IMR-90 (cell line): ENCODE results near the gene KCNJ6. TPM values are rescaled to one million over a fixed set of nuclear protein-coding genes. Genes with fewer than 3 reads are reported as not detected.

Experiments
- ATAC-seq: fragments of 200-7000 bp; cut with Tn5 transposase; 2 replicates; pipeline ENCODE4 v1.9.1; 2020; ENCODE audit warnings: low read depth, mild to moderate bottlenecking, moderate library complexity
- BruUV-seq: library from RNA; stranded (reverse); fragments of 400-500 nt; replicated peaks from 2 replicates; lab custom pipeline; 2021; lab: Mats Ljungman, UMichigan
- CTCF ChIA-PET: fragments of 300-600 bp; formaldehyde crosslinking; extraction: SDS; loops from one replicate; lab custom pipeline; 2021; ENCODE audit warnings: antibody characterized with exemption; lab: Yijun Ruan, JAX
- POLR2A ChIA-PET: fragments of 300-600 bp; sonication (Branson Sonifier 250); formaldehyde crosslinking; loops from one replicate; lab custom pipeline; 2022; ENCODE audit warnings: antibody characterized with exemption; ENCODE audit not compliant: unreplicated experiment; lab: Charles Lee
- DNase-seq: peaks from one replicate; pipeline ENCODE4 v3.0.0; 2013
- H2AFZ ChIP-seq: replicated peaks from 2 replicates; pipeline ENCODE3; 2013; ENCODE audit warnings: low read length, mild to moderate bottlenecking; ENCODE audit not compliant: poor library complexity
- H2AK5ac ChIP-seq: 2 replicates; pipeline ENCODE4 v1.6.1; 2013; ENCODE audit warnings: low read depth, low read length, inconsistent platforms
- H2AK9ac ChIP-seq: replicated peaks from 2 replicates; pipeline ENCODE3; 2013; ENCODE audit warnings: mild to moderate bottlenecking, low read depth, low read length, moderate library complexity; ENCODE audit not compliant: poor library complexity
- H2BK120ac ChIP-seq: 2 replicates; pipeline ENCODE4 v1.6.1; 2013; ENCODE audit warnings: low read depth, low read length, inconsistent platforms
- H2BK15ac ChIP-seq: 3 replicates; pipeline ENCODE4 v1.6.1; 2013; ENCODE audit warnings: low read depth, low read length, inconsistent platforms
- H2BK20ac ChIP-seq: 2 replicates; pipeline ENCODE4 v1.6.1; 2013; ENCODE audit warnings: low read depth, mild to moderate bottlenecking, inconsistent platforms, low read length, moderate library complexity
- H2BK5ac ChIP-seq: 2 replicates; pipeline ENCODE4 v1.6.1; 2013; ENCODE audit warnings: mild to moderate bottlenecking, low read depth, low read length, inconsistent platforms; ENCODE audit not compliant: poor library complexity, severe bottlenecking
- H3K14ac ChIP-seq: replicated peaks from 2 replicates; pipeline ENCODE4 v1.6.1; 2013; ENCODE audit warnings: low read depth, low read length, inconsistent platforms
- H3K18ac ChIP-seq: 2 replicates; pipeline ENCODE4 v1.6.1; 2013; ENCODE audit warnings: low read depth, low read length, control low read depth
- H3K23ac ChIP-seq: 2 replicates; pipeline ENCODE4 v1.6.1; 2013; ENCODE audit warnings: low read depth, low read length, inconsistent platforms
- H3K27ac ChIP-seq: 2 replicates; pipeline ENCODE4 v1.5.1; 2013; ENCODE audit warnings: mild to moderate bottlenecking, control low read depth, low read length; ENCODE audit not compliant: insufficient read depth
- H3K27me3 ChIP-seq: 2 replicates; pipeline ENCODE4 v1.6.1; 2013; ENCODE audit warnings: low read length; ENCODE audit not compliant: control insufficient read depth, insufficient read depth
- H3K36me3 ChIP-seq: 2 replicates; pipeline ENCODE4 v1.6.1; 2013; ENCODE audit warnings: low read length, mixed read lengths; ENCODE audit not compliant: control insufficient read depth, insufficient read depth
- H3K4ac ChIP-seq: 2 replicates; pipeline ENCODE4 v1.6.1; 2013; ENCODE audit warnings: low read depth, low read length, inconsistent platforms
- H3K4me1 ChIP-seq: 2 replicates; pipeline ENCODE4 v1.6.1; 2013; ENCODE audit warnings: low read length, mixed read lengths; ENCODE audit not compliant: control insufficient read depth, insufficient read depth
- H3K4me2 ChIP-seq: 2 replicates; pipeline ENCODE4 v1.6.1; 2013; ENCODE audit warnings: low read depth, mild to moderate bottlenecking, control low read depth, low read length, moderate library complexity
- H3K4me3 ChIP-seq: 2 replicates; pipeline ENCODE4 v1.5.1; 2013; ENCODE audit warnings: low read depth, mild to moderate bottlenecking, control low read depth, low read length, moderate library complexity; ENCODE audit not compliant: insufficient read depth
- H3K56ac ChIP-seq: 2 replicates; pipeline ENCODE4 v1.6.1; 2013; ENCODE audit warnings: low read length, inconsistent platforms; ENCODE audit not compliant: insufficient read depth; ENCODE audit errors: extremely low read depth
- H3K79me1 ChIP-seq, 2 experiments: 2 replicates each; pipeline ENCODE4 v1.6.1; 2013; ENCODE audit warnings: low read length in 2 of 2, inconsistent platforms in 1 of 2, low read depth in 1 of 2
- H3K9ac ChIP-seq: 2 replicates; pipeline ENCODE4 v1.6.1; 2013; ENCODE audit warnings: low read depth, low read length, control low read depth
- H3K9me1 ChIP-seq: 2 replicates; pipeline ENCODE4 v1.6.1; 2013; ENCODE audit warnings: low read length, inconsistent platforms; ENCODE audit not compliant: insufficient read depth
- H3K9me3 ChIP-seq: 2 replicates; pipeline ENCODE4 v1.6.1; 2013; ENCODE audit warnings: low read length; ENCODE audit not compliant: control insufficient read depth, insufficient read depth
- H4K20me1 ChIP-seq: 2 replicates; pipeline ENCODE4 v1.6.1; 2013; ENCODE audit warnings: low read length, inconsistent platforms; ENCODE audit not compliant: insufficient read depth
- H4K5ac ChIP-seq: 2 replicates; pipeline ENCODE4 v1.6.1; 2013; ENCODE audit warnings: mild to moderate bottlenecking, low read depth, low read length, control low read depth
- H4K8ac ChIP-seq, 2 experiments: 2 replicates each; pipeline ENCODE4 v1.6.1; 2013; ENCODE audit warnings: low read depth in 2 of 2, low read length in 2 of 2, control low read depth in 1 of 2, inconsistent platforms in 1 of 2
- H4K91ac ChIP-seq: 2 replicates; pipeline ENCODE4 v1.6.1; 2013; ENCODE audit warnings: low read depth, low read length, inconsistent platforms; ENCODE audit not compliant: insufficient read depth
- BHLHE40 ChIP-seq: fragments of 150-350 bp; IDR thresholded peaks from 2 replicates; pipeline ENCODE4 v1.6.1; 2016; ENCODE audit warnings: mild to moderate bottlenecking, low read depth, low read length
- FOS ChIP-seq: fragments of 150-350 bp; IDR thresholded peaks from 2 replicates; pipeline ENCODE4 v1.6.1; 2016; ENCODE audit warnings: low read depth, low read length
- MXI1 ChIP-seq: IDR thresholded peaks from 2 replicates; pipeline ENCODE4 v1.6.1; 2012; ENCODE audit warnings: low read depth, mild to moderate bottlenecking, low read length, moderate library complexity, borderline replicate concordance
- NFE2L2 ChIP-seq: fragments of 150-350 bp; IDR thresholded peaks from 2 replicates; pipeline ENCODE4 v1.6.1; 2016; ENCODE audit warnings: low read depth, mild to moderate bottlenecking, low read length
- POLR2A ChIP-seq: IDR thresholded peaks from 2 replicates; pipeline ENCODE4 v1.6.1; 2012; ENCODE audit warnings: mild to moderate bottlenecking, low read depth, low read length
- RFX5 ChIP-seq: IDR thresholded peaks from 2 replicates; pipeline ENCODE4 v1.8.0; 2012; ENCODE audit warnings: low read depth, mild to moderate bottlenecking, low read length, moderate library complexity
- WGBS, 2 experiments: methylation state at CpG; one replicate each; pipeline versions ENCODE4 v1.1.5 to v1.1.7; 2013; ENCODE audit warnings: missing lambda C conversion rate in 2 of 2; ENCODE audit not compliant: insufficient read length in 1 of 2; ENCODE audit errors: extremely low coverage in 2 of 2; 5-methylcytosine and 5-hydroxymethylcytosine counted together
- dilution Hi-C: fragments of 300-500 bp; cut with HindIII; formaldehyde crosslinking; loops from one replicate; pipeline ENCODE4 v1.14.3; 2018; ENCODE audit warnings: low sequenced_read_pairs; ENCODE audit not compliant: unreplicated experiment
- in situ Hi-C: fragments of 300-500 bp; cut with MboI; formaldehyde crosslinking; loops from 3 replicates; pipeline ENCODE4 v1.14.3; 2019; ENCODE audit warnings: low sequenced_read_pairs, inconsistent platforms, mixed read lengths
- intact Hi-C: fragments of 100-400 bp; cut with micrococcal nuclease; formaldehyde crosslinking; loops from 2 replicates; pipeline ENCODE4 v1.10.0; 2022
- polyA plus RNA-seq, 3 experiments: library from polyadenylated mRNA; depleted of rRNA; stranded (reverse); fragments of >200 nt; gene quantifications; 2 replicates each; pipeline ENCODE4 v1.2.3, GENCODE V29; 2012; ENCODE audit warnings: low replicate concordance in 1 of 3
- total RNA-seq: library from RNA; depleted of rRNA; stranded (reverse); fragments of >200 nt; gene quantifications from 2 replicates; pipeline ENCODE4 v1.2.3, GENCODE V29; 2012
- TF ChIP-seq, protein P1 (sequence below): fragments of 150-350 bp; IDR thresholded peaks from 2 replicates; pipeline ENCODE4 v1.6.1; 2017; ENCODE audit warnings: mild to moderate bottlenecking, antibody characterized with exemption, low read length, low read depth
- TF ChIP-seq, protein P2 (sequence below): conservative IDR thresholded peaks from 2 replicates; pipeline ENCODE4 v1.5.1; 2012; ENCODE audit warnings: mild to moderate bottlenecking, low read depth, low read length, improper control_type of control experiment

The KCNJ6 gene
- total and polyA plus RNA-seq, 2 of the 4 experiments (the other 2 are of a cell fraction) = under 0.01 to 0.02 TPM

DNA sequence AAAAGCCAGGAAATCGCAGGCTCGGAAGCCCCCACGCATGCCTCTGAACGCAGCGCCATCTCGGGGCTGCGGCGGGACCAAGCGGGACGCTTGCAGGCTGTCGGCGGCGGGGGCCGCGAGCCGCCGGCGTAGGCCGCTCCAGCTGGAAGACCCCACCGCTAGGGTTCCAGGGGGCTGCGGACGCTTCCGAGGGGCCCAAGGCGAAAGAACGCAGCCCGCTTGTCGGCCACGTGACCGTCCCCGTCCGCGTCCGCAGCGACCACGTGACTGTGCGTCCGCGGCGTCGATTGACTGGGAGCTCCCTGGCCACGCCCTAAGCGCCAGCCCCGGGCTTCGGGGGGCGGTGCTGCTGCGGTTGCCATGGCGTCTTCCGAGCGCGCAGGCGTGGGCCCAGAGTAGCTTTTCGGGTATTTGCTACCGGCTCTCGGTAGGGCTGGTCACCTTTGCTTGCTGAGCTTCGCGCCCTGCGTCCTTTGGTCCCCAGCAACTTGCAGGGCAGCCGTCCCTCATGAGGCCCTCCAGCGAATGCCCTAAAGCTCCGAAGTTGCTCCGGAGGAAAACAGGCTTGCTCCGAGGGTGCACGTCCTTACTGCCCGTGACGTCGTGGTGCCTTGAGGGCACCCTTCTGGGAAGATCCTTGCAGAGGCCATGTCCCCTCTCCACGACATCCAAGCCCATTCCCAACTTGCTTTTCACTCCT is 352.5 kb downstream of the KCNJ6 start:
- intact Hi-C loops = loop anchor here (1.0 to 5.0 kb wide), 2 partner anchors 100 to 196 kb away; partner anchors contain the start of gene DYRK1A
- H3K36me3 ChIP-seq = no peaks in the 10 kb centered on the region
- H3K4ac ChIP-seq = peak overlapping the region; percentile 96
- TF ChIP-seq FOS (peak; percentile 40; the same call in 1 of the 2 replicates), BHLHE40 (peak; percentile 70), RFX5 (no peak), NFE2L2 (no peak), MXI1 (peak; percentile 62; the same call in 1 of the 2 replicates), POLR2A (peak; percentile 62)
- TF ChIP-seq, protein P1, sequence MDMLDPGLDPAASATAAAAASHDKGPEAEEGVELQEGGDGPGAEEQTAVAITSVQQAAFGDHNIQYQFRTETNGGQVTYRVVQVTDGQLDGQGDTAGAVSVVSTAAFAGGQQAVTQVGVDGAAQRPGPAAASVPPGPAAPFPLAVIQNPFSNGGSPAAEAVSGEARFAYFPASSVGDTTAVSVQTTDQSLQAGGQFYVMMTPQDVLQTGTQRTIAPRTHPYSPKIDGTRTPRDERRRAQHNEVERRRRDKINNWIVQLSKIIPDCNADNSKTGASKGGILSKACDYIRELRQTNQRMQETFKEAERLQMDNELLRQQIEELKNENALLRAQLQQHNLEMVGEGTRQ = peak; percentile 99
- TF ChIP-seq, protein P2, sequence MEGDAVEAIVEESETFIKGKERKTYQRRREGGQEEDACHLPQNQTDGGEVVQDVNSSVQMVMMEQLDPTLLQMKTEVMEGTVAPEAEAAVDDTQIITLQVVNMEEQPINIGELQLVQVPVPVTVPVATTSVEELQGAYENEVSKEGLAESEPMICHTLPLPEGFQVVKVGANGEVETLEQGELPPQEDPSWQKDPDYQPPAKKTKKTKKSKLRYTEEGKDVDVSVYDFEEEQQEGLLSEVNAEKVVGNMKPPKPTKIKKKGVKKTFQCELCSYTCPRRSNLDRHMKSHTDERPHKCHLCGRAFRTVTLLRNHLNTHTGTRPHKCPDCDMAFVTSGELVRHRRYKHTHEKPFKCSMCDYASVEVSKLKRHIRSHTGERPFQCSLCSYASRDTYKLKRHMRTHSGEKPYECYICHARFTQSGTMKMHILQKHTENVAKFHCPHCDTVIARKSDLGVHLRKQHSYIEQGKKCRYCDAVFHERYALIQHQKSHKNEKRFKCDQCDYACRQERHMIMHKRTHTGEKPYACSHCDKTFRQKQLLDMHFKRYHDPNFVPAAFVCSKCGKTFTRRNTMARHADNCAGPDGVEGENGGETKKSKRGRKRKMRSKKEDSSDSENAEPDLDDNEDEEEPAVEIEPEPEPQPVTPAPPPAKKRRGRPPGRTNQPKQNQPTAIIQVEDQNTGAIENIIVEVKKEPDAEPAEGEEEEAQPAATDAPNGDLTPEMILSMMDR = peak; percentile 39
- DNase-seq (peak; percentile 92), ATAC-seq (peak; percentile 91)
- H2BK15ac ChIP-seq = peak overlapping the region; percentile 81; the same call in 1 of the 3 replicates
- H3K27me3 ChIP-seq = no peaks in the 10 kb centered on the region
- H3K4me3 ChIP-seq = peak overlapping the region; percentile 48
- peak overlapping the region; percentile 91 for H3K4me2 ChIP-seq
- peak overlapping the region; percentile 90 for H3K56ac ChIP-seq
- H2BK120ac ChIP-seq = peak overlapping the region; percentile 88
- peak overlapping the region; percentile 86 for H3K23ac ChIP-seq
- dilution Hi-C loops = no loop called here
- peak overlapping the region; percentile 72 for H3K27ac ChIP-seq
- H3K9ac ChIP-seq = peak overlapping the region; percentile 69
- POLR2A ChIA-PET = interaction anchor here (0.7 to 1.5 kb wide), 3 partner anchors 8 to 474 kb away, joined by 3 to 6 read pairs (median 4); no protein-coding TSS in a partner anchor
- BruUV-seq = no TSS peak
- H3K14ac ChIP-seq = peak overlapping the region; percentile 90
- peaks cover 12% of the 10 kb centered on the region for H3K9me1 ChIP-seq
- H2AK5ac ChIP-seq = peak overlapping the region; percentile 90
- CTCF ChIA-PET = interaction anchor here (1.0 to 1.4 kb wide), 2 partner anchors 12 to 146 kb away, joined by 3 read pairs; no protein-coding TSS in a partner anchor
- peaks cover 9% of the 10 kb centered on the region for H3K4me1 ChIP-seq
- in situ Hi-C loops = no loop called here
- peaks cover 0 to 12% of the 10 kb centered on the region in 2 experiments; a peak in 3 of 4 replicates for H3K79me1 ChIP-seq
- H4K8ac ChIP-seq = peak overlapping the region; percentile 62 to 96
- H4K91ac ChIP-seq = peak overlapping the region; percentile 89
- peak overlapping the region; percentile 99 for H2AFZ ChIP-seq
- H3K18ac ChIP-seq = peak overlapping the region; percentile 47
- peak overlapping the region; percentile 84 for H4K5ac ChIP-seq
- peak overlapping the region; percentile 65; the same call in 1 of the 2 replicates for H2BK20ac ChIP-seq
- H4K20me1 ChIP-seq = peaks cover 3% of the 10 kb centered on the region; the same call in 1 of the 2 replicates
- 5% methylated on average over 53 of the region's 67 CpGs; no CpG with 5 or more reads in 1 of the 2 experiments for WGBS, 2 experiments
- H3K9me3 ChIP-seq = no peaks in the 10 kb centered on the region; the same call in 1 of the 2 replicates
- H2BK5ac ChIP-seq = peak overlapping the region; percentile 91
- peak overlapping the region; percentile 95 for H2AK9ac ChIP-seq
